HepG2 (cell line): ENCODE results near the gene TJP2.

Source experiments
- ELK4 ChIP-seq: sonication (generic); formaldehyde crosslinking; IDR thresholded peaks from 2 replicates; pipeline ENCODE4 v1.9.0; 2021; ENCODE audit warnings: missing genetic modification reagents, borderline replicate concordance
- ESRRA ChIP-seq: sonication (generic); formaldehyde crosslinking; IDR thresholded peaks from 2 replicates; pipeline ENCODE4 v1.5.1; 2020; ENCODE audit warnings: mild to moderate bottlenecking, low read depth, missing genetic modification reagents
- FOXK1 ChIP-seq: sonication (generic); formaldehyde crosslinking; IDR thresholded peaks from 2 replicates; pipeline ENCODE4 v1.4.0; 2020; ENCODE audit warnings: low read depth, missing genetic modification reagents, borderline replicate concordance
- GABPA ChIP-seq, 2 experiments: IDR thresholded peaks; 2 replicates each; pipeline ENCODE4 v1.6.1; 2011 to 2016; ENCODE audit warnings: low read depth in 2 of 2, low read length in 1 of 2, missing biosample characterization in 1 of 2, missing genetic modification characterization in 1 of 2
- KLF9 ChIP-seq: IDR thresholded peaks from 2 replicates; pipeline ENCODE4 v1.6.1; 2016; ENCODE audit warnings: low read depth
- POLR2A ChIP-seq, 2 experiments: IDR thresholded peaks; 2 replicates each; pipeline ENCODE4 v1.6.1; 2011; ENCODE audit warnings: low read depth in 2 of 2, low read length in 2 of 2, mild to moderate bottlenecking in 1 of 2, moderate library complexity in 1 of 2; ENCODE audit not compliant: insufficient read depth in 1 of 2
- SIX1 ChIP-seq: sonication (generic); formaldehyde crosslinking; IDR thresholded peaks from 2 replicates; pipeline ENCODE4 v1.4.0; 2020; ENCODE audit warnings: missing genetic modification reagents, borderline replicate concordance
- ZNF331 ChIP-seq: sonication (generic); formaldehyde crosslinking; IDR thresholded peaks from 2 replicates; pipeline ENCODE4 v1.4.0; 2020; ENCODE audit warnings: missing genetic modification reagents
- ZNF605 ChIP-seq: sonication (generic); formaldehyde crosslinking; IDR thresholded peaks from 2 replicates; pipeline ENCODE4 v1.8.0; 2022; ENCODE audit warnings: mild to moderate bottlenecking, missing genetic modification reagents
- ZNF709 ChIP-seq: sonication (generic); formaldehyde crosslinking; IDR thresholded peaks from 2 replicates; pipeline ENCODE4 v1.5.0; 2020; ENCODE audit warnings: mild to moderate bottlenecking, missing genetic modification reagents

- TF ChIP-seq ZNF331 (CRISPR knock-in tag) (no peak), SIX1 (no peak), ZNF605 (no peak), ELK4 (CRISPR knock-in tag) (no peak), FOXK1 (CRISPR knock-in tag) (no peak), ZNF709 (CRISPR knock-in tag) (no peak), ESRRA (no peak), POLR2A (IDR thresholded peaks at IDR 0.05; ENCODE audit: insufficient read depth in 1 of 2, low read depth in 2 of 2, low read length in 2 of 2) (no peak), GABPA (IDR thresholded peaks at IDR 0.05; ENCODE audit: low read depth, low read length) (no peak), GABPA (CRISPR knock-in tag; IDR thresholded peaks at IDR 0.05; ENCODE audit: low read depth) (no peak), KLF9 (no peak)
These were observed 28.5 kb downstream of the TJP2 start for GRCh38 chr9:69202556-69202955.
